DOHH2 (cell line): ENCODE measurements around the gene STRN4.
A peak's percentile ranks its signal among the peaks of the same experiment; 100 is the strongest.
"Not testable (repeated sequence)": the region's sequence is repeated elsewhere in the genome, so short reads cannot be mapped to it uniquely, and the experiment has no call there.

ENCODE experiments used
- H3F3A ChIP-seq: fragments of 200-600 bp; sonication (generic), shearing (Covaris generic); 2 replicates; pipeline ENCODE4 v1.6.0; 2016; ENCODE audit warnings: antibody characterized with exemption, mild to moderate bottlenecking; ENCODE audit not compliant: control insufficient read depth, insufficient read depth
- H3K27ac ChIP-seq: fragments of 200-600 bp; sonication (generic); 2 replicates; pipeline ENCODE4 v1.5.1; 2014; ENCODE audit warnings: low read depth, mild to moderate bottlenecking, low read length, moderate library complexity
- H3K27me3 ChIP-seq: fragments of 200-600 bp; sonication (generic); 2 replicates; pipeline ENCODE4 v1.6.1; 2014; ENCODE audit warnings: mild to moderate bottlenecking, low read length, mixed read lengths; ENCODE audit not compliant: control insufficient read depth
- H3K36me3 ChIP-seq: fragments of 200-600 bp; sonication (generic); 2 replicates; pipeline ENCODE4 v1.6.1; 2014; ENCODE audit warnings: mild to moderate bottlenecking, low read length, moderate library complexity, mixed read lengths; ENCODE audit not compliant: control insufficient read depth
- H3K4me1 ChIP-seq: fragments of 200-600 bp; sonication (generic); 2 replicates; pipeline ENCODE4 v1.6.1; 2014; ENCODE audit warnings: mild to moderate bottlenecking, low read length, mixed read lengths; ENCODE audit not compliant: control insufficient read depth
- H3K4me2 ChIP-seq: fragments of 200-600 bp; sonication (generic); 2 replicates; pipeline ENCODE4 v1.6.0; 2014; ENCODE audit warnings: mild to moderate bottlenecking, low read length, moderate library complexity
- H3K4me3 ChIP-seq: fragments of 200-600 bp; sonication (generic); 2 replicates; pipeline ENCODE4 v1.5.1; 2014; ENCODE audit warnings: mild to moderate bottlenecking, low read length, mixed read lengths
- H3K79me2 ChIP-seq: fragments of 200-600 bp; sonication (generic); 2 replicates; pipeline ENCODE4 v1.6.1; 2014; ENCODE audit warnings: mild to moderate bottlenecking, low read length, mixed read lengths; ENCODE audit not compliant: control insufficient read depth
- H3K9me2 ChIP-seq: fragments of 200-600 bp; sonication (generic); replicated peaks from 2 replicates; pipeline ENCODE4 v1.6.1; 2014; ENCODE audit warnings: mild to moderate bottlenecking, low read length, mixed read lengths; ENCODE audit not compliant: control insufficient read depth
- H3K9me3 ChIP-seq: fragments of 200-600 bp; sonication (generic); 2 replicates; pipeline ENCODE4 v1.6.1; 2014; ENCODE audit warnings: antibody characterized with exemption, low read length, mixed read lengths; ENCODE audit not compliant: control insufficient read depth, insufficient read depth
- H4K20me1 ChIP-seq: fragments of 200-600 bp; sonication (generic); 2 replicates; pipeline ENCODE4 v1.6.0; 2014; ENCODE audit warnings: low read depth, mild to moderate bottlenecking, antibody characterized with exemption, low read length, moderate library complexity; ENCODE audit not compliant: control insufficient read depth, insufficient read depth
- CTCF ChIP-seq: fragments of 200-600 bp; sonication (generic); IDR thresholded peaks from one replicate; pipeline ENCODE4 v1.5.1; 2014; ENCODE audit warnings: antibody characterized with exemption, mild to moderate bottlenecking, low read depth, low read length; ENCODE audit not compliant: poor library complexity, severe bottlenecking
- EZH2phosphoT487 ChIP-seq: fragments of 200-600 bp; sonication (generic); IDR thresholded peaks from 2 replicates; pipeline ENCODE4 v1.6.1; 2017; ENCODE audit warnings: borderline replicate concordance, mild to moderate bottlenecking, antibody characterized with exemption, low read length, moderate library complexity, mixed read lengths

The STRN4 gene

DNA sequence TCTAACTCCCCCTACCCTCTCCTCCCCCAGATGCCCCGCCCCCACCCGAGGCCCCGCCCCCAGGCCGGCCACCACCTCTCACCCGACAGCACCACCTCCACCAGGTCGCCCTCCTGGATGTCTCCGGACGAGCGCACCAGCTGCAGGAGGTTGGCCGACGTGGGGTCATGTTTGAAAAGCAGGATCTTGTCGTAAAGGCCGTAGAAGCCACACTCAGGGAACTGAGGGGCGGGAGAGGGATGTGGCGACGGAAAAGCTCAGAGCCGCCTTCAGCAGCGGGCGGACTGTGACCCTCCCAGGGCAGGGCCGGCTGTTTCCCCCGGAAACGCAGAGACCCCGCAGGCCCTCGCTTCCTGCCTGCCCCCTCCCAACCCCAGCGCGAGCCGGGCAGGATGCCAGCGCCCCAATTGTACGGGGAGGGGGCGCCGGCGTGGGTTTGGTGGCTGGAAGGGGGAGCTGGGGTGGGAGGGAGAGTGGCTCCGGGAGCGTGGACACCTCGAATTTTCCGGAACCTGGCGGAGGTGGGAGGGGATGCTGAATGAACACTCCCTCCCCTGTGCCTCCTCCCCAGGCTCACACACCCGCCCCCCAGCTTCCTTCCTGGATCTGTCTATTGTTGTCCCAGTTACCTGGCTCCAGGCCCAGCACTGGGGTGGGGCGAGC lies 32.3 kb downstream of the STRN4 start:
- peaks cover 29% of the 10 kb centered on the region for H3F3A ChIP-seq
- TF ChIP-seq CTCF (no peak), EZH2phosphoT487 (no peak)
- H3K27ac ChIP-seq: peak overlapping the region; percentile 93
- peak overlapping the region; percentile 100 for H3K4me2 ChIP-seq
- H3K27me3 ChIP-seq: no peaks in the 10 kb centered on the region
- H4K20me1 ChIP-seq: no peaks in the 10 kb centered on the region
- H3K9me2 ChIP-seq: no peaks in the 10 kb centered on the region
- H3K4me1 ChIP-seq: peaks cover 40% of the 10 kb centered on the region
- H3K4me3 ChIP-seq: peak overlapping the region; percentile 88
- H3K79me2 ChIP-seq: peaks cover 50% of the 10 kb centered on the region
- H3K36me3 ChIP-seq: peaks cover 67% of the 10 kb centered on the region
- no peaks in the 10 kb centered on the region for H3K9me3 ChIP-seq

GRCh38 chr19:46712768-46713338 lies 33.4 kb downstream of the STRN4 start:
- H3K4me1 ChIP-seq: peaks cover 29% of the 10 kb centered on the region
- not testable (repeated sequence) for H3K9me2 ChIP-seq, H3K4me3 ChIP-seq, H4K20me1 ChIP-seq, H3K9me3 ChIP-seq, H3K27me3 ChIP-seq, H3K4me2 ChIP-seq
- peaks cover 20% of the 10 kb centered on the region for H3F3A ChIP-seq
- H3K79me2 ChIP-seq: peaks cover 50% of the 10 kb centered on the region
- peaks cover 62% of the 10 kb centered on the region for H3K36me3 ChIP-seq
- H3K27ac ChIP-seq: peak overlapping the region; percentile 93

- Histone ChIP-seq H3K27me3 (no peaks in the 10 kb centered on the region), H3K9me2 (no peaks in the 10 kb centered on the region), H3K36me3 (peaks cover 56% of the 10 kb centered on the region), H3K9me3 (no peaks in the 10 kb centered on the region), H4K20me1 (no peaks in the 10 kb centered on the region), H3K27ac (no peak overlapping the region), H3K4me2 (no peak overlapping the region), H3K79me2 (peaks cover 35% of the 10 kb centered on the region), H3K4me1 (peaks cover 23% of the 10 kb centered on the region), H3F3A (peaks cover 21% of the 10 kb centered on the region), H3K4me3 (no peak overlapping the region)
- no peak for TF ChIP-seq CTCF
- TF ChIP-seq EZH2phosphoT487: no peak
These were observed 35.6 kb downstream of the STRN4 start for GRCh38 chr19:46710687-46711086.

DNA sequence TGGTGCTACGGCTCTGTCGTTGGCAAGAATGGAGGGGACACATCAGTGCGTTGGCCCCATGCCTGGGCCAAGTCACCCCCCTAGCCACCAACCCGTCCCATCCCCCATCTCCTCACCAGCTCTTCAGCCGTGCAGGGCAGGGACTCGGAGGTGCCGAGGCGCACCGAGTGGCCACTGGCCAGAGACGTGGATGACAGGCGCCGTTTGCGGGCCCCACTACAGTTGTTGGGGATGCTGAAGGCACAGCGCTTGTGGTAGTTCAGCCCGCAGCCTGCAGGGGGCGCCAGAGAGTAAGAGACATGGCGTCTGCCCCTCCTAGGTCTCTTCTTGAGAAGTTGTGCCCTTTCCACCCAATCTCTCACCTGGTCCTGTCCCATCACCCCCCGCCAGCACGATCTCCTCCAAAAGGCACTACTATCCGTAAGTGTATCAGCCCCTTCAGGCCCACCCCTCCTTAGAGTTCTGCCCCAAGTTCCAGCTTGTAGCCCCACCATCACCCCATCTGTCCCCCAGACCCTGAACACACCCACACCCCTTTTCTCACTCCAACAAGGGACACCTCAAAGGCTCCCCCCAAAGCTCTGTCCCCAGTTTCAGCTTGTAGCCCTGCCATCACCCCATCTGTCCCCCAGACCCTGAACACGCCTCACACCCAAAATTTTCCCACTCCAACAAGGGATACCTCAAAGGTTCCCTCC lies 41.7 kb downstream of the STRN4 start:
- peaks cover 66% of the 10 kb centered on the region for H3K36me3 ChIP-seq
- H3K4me3 ChIP-seq: no peak overlapping the region
- H3K9me3 ChIP-seq: no peaks in the 10 kb centered on the region
- 0 out of 2 replicates have a peak, but pooled peaks cover 5% of the 10 kb centered on the region for H3F3A ChIP-seq
- TF ChIP-seq CTCF (peak; percentile 96), EZH2phosphoT487 (no peak)
- H4K20me1 ChIP-seq: peaks cover 4% of the 10 kb centered on the region; the same call in 1 of the 2 replicates
- no peaks in the 10 kb centered on the region for H3K27me3 ChIP-seq
- H3K4me1 ChIP-seq: peaks cover 6% of the 10 kb centered on the region; the same call in 1 of the 2 replicates
- no peak overlapping the region for H3K27ac ChIP-seq
- no peak overlapping the region for H3K4me2 ChIP-seq
- H3K9me2 ChIP-seq: no peaks in the 10 kb centered on the region
- H3K79me2 ChIP-seq: peaks cover 5% of the 10 kb centered on the region; the same call in 1 of the 2 replicates
